ENCODE measurements around the gene RNU1-2.

- peak; percentile 41 for TF ChIP-seq CTCF (IDR thresholded peaks at IDR 0.05; ENCODE audit: low read depth, low read length, poor library complexity, severe bottlenecking)
- no peak; the same call in 1 of the 2 replicates for TF ChIP-seq EZH2phosphoT487 (IDR thresholded peaks at IDR 0.05; ENCODE audit: borderline replicate concordance, low read length)
Measured at GRCh38 chr1:16913833-16914662, 18.3 kb downstream of the RNU1-2 start.

All from DOHH2 (cell line).